ENCODE measurements around the gene ZHX3. TPM values are rescaled to one million over a fixed set of nuclear protein-coding genes. Genes with fewer than 3 reads are reported as not detected.
A peak's percentile ranks its signal among the peaks of the same experiment; 100 is the strongest.

ZHX3 gene
- total and polyA plus RNA-seq, 8 donors = 6.6 to 59.3 (median 18.7) TPM

DNA sequence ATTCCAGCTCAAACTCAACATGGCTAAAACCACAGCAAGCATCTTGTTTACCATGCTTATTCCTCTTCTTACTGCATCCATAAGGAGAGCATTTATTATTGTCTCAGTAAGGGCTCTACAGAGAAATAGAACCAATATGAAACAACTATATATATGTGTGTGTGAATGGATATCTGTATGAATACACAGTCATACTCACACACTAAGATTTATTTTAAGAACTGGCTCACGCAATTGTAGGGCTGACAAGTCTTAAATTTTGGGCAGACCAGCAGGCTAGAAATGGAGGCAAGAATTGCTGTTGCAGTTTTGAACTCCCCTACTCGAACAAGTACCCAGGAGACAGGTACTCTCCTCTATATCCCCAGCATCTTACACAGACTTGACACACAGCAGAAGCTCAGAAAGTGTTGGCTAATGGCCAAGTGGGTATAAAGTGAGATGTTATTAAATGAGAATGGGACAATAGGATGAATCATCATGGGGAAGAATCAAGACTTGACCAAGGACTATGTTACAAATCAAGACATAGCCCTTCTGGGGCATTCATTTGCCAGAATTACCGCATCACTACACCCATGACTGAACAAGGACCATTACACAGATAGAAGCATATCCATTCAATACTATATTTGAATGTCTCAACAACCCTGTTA is 13.0 kb downstream of the ZHX3 start:
- DNase-seq = no peak
- Histone ChIP-seq H3K27me3 (no peaks in the 10 kb centered on the region), H3K4me1 (peaks cover 0 to 57% (median 26%) of the 10 kb centered on the region in 4 donors), H3K4me3 (no peak overlapping the region), H3K27ac (no peak overlapping the region), H3K9me3 (no peaks in the 10 kb centered on the region), H3K36me3 (no peaks in the 10 kb centered on the region)
- WGBS, 5 donors = 85 to 95% (median 94%) methylated on average over 3 of the region's 3 CpGs
- intact Hi-C loops (cut with DNase I; ENCODE audit: low total_unique reads) = no loop called here
- TF ChIP-seq POLR2AphosphoS5 (IDR thresholded peaks at IDR 0.05) (no peak), EP300 (IDR thresholded peaks at IDR 0.05) (no peak), POLR2A (IDR thresholded peaks at IDR 0.05) (no peak)
- TF ChIP-seq, protein P1, sequence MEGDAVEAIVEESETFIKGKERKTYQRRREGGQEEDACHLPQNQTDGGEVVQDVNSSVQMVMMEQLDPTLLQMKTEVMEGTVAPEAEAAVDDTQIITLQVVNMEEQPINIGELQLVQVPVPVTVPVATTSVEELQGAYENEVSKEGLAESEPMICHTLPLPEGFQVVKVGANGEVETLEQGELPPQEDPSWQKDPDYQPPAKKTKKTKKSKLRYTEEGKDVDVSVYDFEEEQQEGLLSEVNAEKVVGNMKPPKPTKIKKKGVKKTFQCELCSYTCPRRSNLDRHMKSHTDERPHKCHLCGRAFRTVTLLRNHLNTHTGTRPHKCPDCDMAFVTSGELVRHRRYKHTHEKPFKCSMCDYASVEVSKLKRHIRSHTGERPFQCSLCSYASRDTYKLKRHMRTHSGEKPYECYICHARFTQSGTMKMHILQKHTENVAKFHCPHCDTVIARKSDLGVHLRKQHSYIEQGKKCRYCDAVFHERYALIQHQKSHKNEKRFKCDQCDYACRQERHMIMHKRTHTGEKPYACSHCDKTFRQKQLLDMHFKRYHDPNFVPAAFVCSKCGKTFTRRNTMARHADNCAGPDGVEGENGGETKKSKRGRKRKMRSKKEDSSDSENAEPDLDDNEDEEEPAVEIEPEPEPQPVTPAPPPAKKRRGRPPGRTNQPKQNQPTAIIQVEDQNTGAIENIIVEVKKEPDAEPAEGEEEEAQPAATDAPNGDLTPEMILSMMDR (IDR thresholded peaks at IDR 0.05) = no peak

DNA sequence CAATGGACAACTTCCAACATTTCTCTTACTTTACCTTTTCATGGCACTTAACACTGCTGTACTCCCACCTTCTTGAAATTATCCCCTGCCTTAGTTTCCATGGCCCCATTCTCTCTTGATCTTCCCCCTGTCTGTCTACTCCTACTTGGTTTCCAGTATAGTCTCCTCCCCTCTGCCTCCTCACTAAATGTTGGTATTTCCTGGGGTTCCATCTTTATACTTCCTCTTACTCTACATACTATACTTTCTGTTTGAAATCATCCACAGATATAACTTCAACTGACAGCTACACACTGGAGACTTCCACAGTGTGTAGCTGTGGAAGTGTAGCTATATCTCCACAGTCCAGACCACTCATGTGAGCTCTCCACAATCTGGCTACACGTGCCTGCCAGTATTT is 13.5 kb downstream of the ZHX3 start:
- H3K9me3 ChIP-seq = no peaks in the 10 kb centered on the region
- H3K27ac ChIP-seq = no peak overlapping the region
- H3K4me3 ChIP-seq = no peak overlapping the region
- peaks cover 0 to 56% (median 23%) of the 10 kb centered on the region in 4 donors for H3K4me1 ChIP-seq
- no peak for TF ChIP-seq POLR2A (IDR thresholded peaks at IDR 0.05)
- TF ChIP-seq POLR2AphosphoS5 (IDR thresholded peaks at IDR 0.05) = no peak
- no peak for TF ChIP-seq EP300 (IDR thresholded peaks at IDR 0.05)
- TF ChIP-seq, protein P1 (IDR thresholded peaks at IDR 0.05) = no peak
- intact Hi-C loops (cut with DNase I; ENCODE audit: low total_unique reads) = no loop called here
- H3K36me3 ChIP-seq = no peaks in the 10 kb centered on the region
- WGBS, 5 donors = 79 to 88% (median 80%) methylated on average over 1 of the region's 1 CpG
- no peaks in the 10 kb centered on the region for H3K27me3 ChIP-seq
- DNase-seq = no peak

DNA sequence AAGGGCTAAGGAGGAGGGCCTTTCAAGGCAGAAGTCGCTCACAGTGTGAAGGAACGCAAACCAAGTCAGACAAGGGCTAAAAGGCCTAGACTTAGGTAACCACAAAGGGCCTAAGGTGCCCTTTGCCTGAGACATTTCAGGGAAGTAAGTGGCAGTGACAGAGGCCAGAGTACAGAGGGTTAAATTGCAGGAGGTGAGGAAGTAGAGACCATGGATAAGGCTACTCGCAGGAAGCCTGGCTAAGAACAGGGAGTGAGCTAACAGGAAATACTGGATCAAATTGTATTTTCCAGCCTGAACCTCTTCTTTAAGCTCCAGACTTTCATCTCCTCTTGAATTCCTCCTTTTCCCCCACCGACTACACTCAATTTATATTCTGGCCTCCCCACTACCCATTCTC is 16.6 kb downstream of the ZHX3 start:
- WGBS, 5 donors = 71 to 74% (median 74%) methylated on average over 4 of the region's 4 CpGs
- H3K27me3 ChIP-seq = no peaks in the 10 kb centered on the region

DNA sequence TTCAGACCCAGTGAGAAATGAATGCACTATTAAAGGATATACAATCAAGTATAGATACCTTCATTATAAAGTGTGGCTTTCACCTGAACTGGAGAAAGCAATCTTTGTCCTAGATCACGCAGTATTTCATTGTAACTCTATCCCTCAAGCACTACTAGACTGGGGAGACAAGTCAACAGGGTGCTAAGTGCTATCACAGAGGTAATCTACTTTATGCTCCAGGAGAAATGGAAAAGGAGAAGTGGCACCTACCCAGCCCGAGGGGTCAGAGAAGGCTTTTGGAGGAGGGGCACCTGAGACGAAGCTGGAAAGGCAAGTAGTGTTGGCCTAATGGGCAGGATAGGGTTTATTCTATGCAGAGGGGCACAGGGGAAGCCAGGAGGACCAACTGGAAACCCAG is 17.1 kb downstream of the ZHX3 start:
- Histone ChIP-seq H3K27me3 (no peaks in the 10 kb centered on the region), H3K27ac (peak overlapping the region in 1 of 5 donors; percentile 3), H3K36me3 (no peaks in the 10 kb centered on the region), H3K4me3 (no peak overlapping the region), H3K4me1 (peaks cover 0 to 50% (median 8%) of the 10 kb centered on the region in 4 donors), H3K9me3 (no peaks in the 10 kb centered on the region)
- TF ChIP-seq POLR2A (IDR thresholded peaks at IDR 0.05) (no peak), POLR2AphosphoS5 (IDR thresholded peaks at IDR 0.05) (no peak), EP300 (IDR thresholded peaks at IDR 0.05) (no peak)
- no peak for DNase-seq
- WGBS, 5 donors = 43 to 75% (median 58%) methylated on average over 3 of the region's 3 CpGs
- intact Hi-C loops (cut with DNase I; ENCODE audit: low total_unique reads) = no loop called here

More for the DNA sequence above, 16.6 kb downstream of the ZHX3 start:
- Histone ChIP-seq H3K27ac (peak overlapping the region in 1 of 5 donors; percentile 3), H3K36me3 (no peaks in the 10 kb centered on the region), H3K9me3 (no peaks in the 10 kb centered on the region), H3K4me1 (peaks cover 0 to 50% (median 8%) of the 10 kb centered on the region in 4 donors), H3K4me3 (no peak overlapping the region)
- TF ChIP-seq POLR2AphosphoS5 (IDR thresholded peaks at IDR 0.05) = no peak
- TF ChIP-seq POLR2A (IDR thresholded peaks at IDR 0.05) = no peak
- no peak for TF ChIP-seq EP300 (IDR thresholded peaks at IDR 0.05)
- TF ChIP-seq, protein P1 (IDR thresholded peaks at IDR 0.05) = no peak
- intact Hi-C loops (cut with DNase I; ENCODE audit: low total_unique reads) = no loop called here
- no peak for DNase-seq

DNA sequence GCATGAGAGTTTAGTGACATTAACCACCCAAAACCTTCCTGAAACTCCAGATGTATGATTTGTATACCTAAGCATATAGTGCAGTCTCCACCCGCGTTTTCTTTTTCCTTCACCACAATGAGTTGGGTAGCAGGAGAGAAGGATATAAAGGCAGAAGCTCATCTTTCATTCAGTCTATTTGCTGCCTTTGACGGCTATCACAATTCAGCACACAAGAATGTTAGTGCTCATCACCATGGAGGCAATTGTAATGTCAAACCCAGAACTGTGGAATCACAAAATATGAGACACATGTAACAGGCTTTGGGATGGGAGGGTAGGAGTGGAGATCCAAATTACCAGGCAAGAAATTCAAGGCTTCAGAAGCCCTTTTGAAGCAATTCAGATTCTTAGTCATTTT is 17.6 kb downstream of the ZHX3 start:
- TF ChIP-seq, protein P1 (IDR thresholded peaks at IDR 0.05) = no peak
- TF ChIP-seq POLR2AphosphoS5 (IDR thresholded peaks at IDR 0.05) = no peak
- TF ChIP-seq POLR2A (IDR thresholded peaks at IDR 0.05) = no peak
- TF ChIP-seq EP300 (IDR thresholded peaks at IDR 0.05) = no peak
- H3K9me3 ChIP-seq = no peaks in the 10 kb centered on the region
- no peak overlapping the region for H3K27ac ChIP-seq
- WGBS, 5 donors = 82 to 90% (median 88%) methylated on average over 3 of the region's 3 CpGs
- no peaks in the 10 kb centered on the region for H3K27me3 ChIP-seq
- intact Hi-C loops (cut with DNase I; ENCODE audit: low total_unique reads) = no loop called here
- DNase-seq = no peak
- H3K4me1 ChIP-seq = peaks cover 0 to 50% (median 8%) of the 10 kb centered on the region in 4 donors
- no peak overlapping the region for H3K4me3 ChIP-seq
- H3K36me3 ChIP-seq = no peaks in the 10 kb centered on the region

Measured in stomach (tissue), 9 donors.